ENCODE data around the gene ADGRL1.
"Not testable (repeated sequence)": the region's sequence is repeated elsewhere in the genome, so short reads cannot be mapped to it uniquely, and the experiment has no call there.

The ADGRL1 gene

GRCh38 chr19:14197288-14197687 is 8.7 kb downstream of the ADGRL1 start:
- not testable (repeated sequence) for H2BK120ac ChIP-seq (ENCODE audit: low read depth, low read length); H3K4me3 ChIP-seq (ENCODE audit: low read length in 2 of 2); H3K4me1 ChIP-seq (ENCODE audit: control insufficient read depth in 2 of 2, insufficient read depth in 1 of 2, low read depth in 1 of 2, low read length in 2 of 2); H3K27me3 ChIP-seq (ENCODE audit: control insufficient read depth in 3 of 3, insufficient read depth in 3 of 3, low read depth in 1 of 3, low read length in 3 of 3); H2BK15ac ChIP-seq (ENCODE audit: low read length); H2AFZ ChIP-seq (ENCODE audit: low read length); H3K4ac ChIP-seq (ENCODE audit: low read length); H2AK5ac ChIP-seq (ENCODE audit: low read depth, low read length); H4K91ac ChIP-seq (ENCODE audit: low read depth, low read length, poor library complexity); H3K23ac ChIP-seq (ENCODE audit: low read depth, low read length, poor library complexity); H3K9me3 ChIP-seq (replicated peaks in 1 of 2; ENCODE audit: control insufficient read depth in 2 of 2, insufficient read depth in 1 of 2, low read depth in 1 of 2, low read length in 2 of 2); DNase-seq (ENCODE audit: low spot score); H3K14ac ChIP-seq (ENCODE audit: low read length); H4K8ac ChIP-seq (ENCODE audit: low read depth, low read length); H2BK12ac ChIP-seq (ENCODE audit: low read length); H3K18ac ChIP-seq (ENCODE audit: low read length); H3K9ac ChIP-seq (ENCODE audit: low read depth, low read length, poor library complexity); H3K4me2 ChIP-seq (ENCODE audit: insufficient read depth, low read length, poor library complexity, severe bottlenecking); H3K36me3 ChIP-seq (replicated peaks in 1 of 2; ENCODE audit: control insufficient read depth in 2 of 2, insufficient read depth in 2 of 2, low read length in 2 of 2); H2BK5ac ChIP-seq (ENCODE audit: low read length); H3K27ac ChIP-seq (replicated peaks; ENCODE audit: low read length)
- peaks cover 23% of the 10 kb centered on the region for H3K79me1 ChIP-seq (ENCODE audit: low read depth, low read length)
- no CpG with 5 or more reads among the region's 7 CpGs for WGBS, 2 donors (ENCODE audit: extremely low coverage in 2 of 2, insufficient read length in 2 of 2, insufficient replicate concordance in 1 of 2)

- not testable (repeated sequence) for H3K14ac ChIP-seq (ENCODE audit: low read length); H3K23ac ChIP-seq (ENCODE audit: low read depth, low read length, poor library complexity); DNase-seq (ENCODE audit: low spot score); H4K91ac ChIP-seq (ENCODE audit: low read depth, low read length, poor library complexity); H3K4me1 ChIP-seq (ENCODE audit: control insufficient read depth in 2 of 2, insufficient read depth in 1 of 2, low read depth in 1 of 2, low read length in 2 of 2); H3K36me3 ChIP-seq (replicated peaks in 1 of 2; ENCODE audit: control insufficient read depth in 2 of 2, insufficient read depth in 2 of 2, low read length in 2 of 2); H2AK5ac ChIP-seq (ENCODE audit: low read depth, low read length); H3K4me2 ChIP-seq (ENCODE audit: insufficient read depth, low read length, poor library complexity, severe bottlenecking); H4K8ac ChIP-seq (ENCODE audit: low read depth, low read length); H3K4me3 ChIP-seq (ENCODE audit: low read length in 2 of 2); H2BK5ac ChIP-seq (ENCODE audit: low read length); H3K27me3 ChIP-seq (ENCODE audit: control insufficient read depth in 3 of 3, insufficient read depth in 3 of 3, low read depth in 1 of 3, low read length in 3 of 3); H3K9me3 ChIP-seq (replicated peaks in 1 of 2; ENCODE audit: control insufficient read depth in 2 of 2, insufficient read depth in 1 of 2, low read depth in 1 of 2, low read length in 2 of 2); H2AFZ ChIP-seq (ENCODE audit: low read length); H2BK12ac ChIP-seq (ENCODE audit: low read length); H3K9ac ChIP-seq (ENCODE audit: low read depth, low read length, poor library complexity); H2BK15ac ChIP-seq (ENCODE audit: low read length); H2BK120ac ChIP-seq (ENCODE audit: low read depth, low read length); H3K27ac ChIP-seq (replicated peaks; ENCODE audit: low read length); H3K4ac ChIP-seq (ENCODE audit: low read length); H3K18ac ChIP-seq (ENCODE audit: low read length)
- no CpG with 5 or more reads among the region's 12 CpGs for WGBS, 2 donors (ENCODE audit: extremely low coverage in 2 of 2, insufficient read length in 2 of 2, insufficient replicate concordance in 1 of 2)
- H3K79me1 ChIP-seq (ENCODE audit: low read depth, low read length), result peaks cover 23% of the 10 kb centered on the region
These were observed 9.9 kb downstream of the ADGRL1 start for GRCh38 chr19:14196105-14196504.

GRCh38 chr19:14195216-14195615 is 10.8 kb downstream of the ADGRL1 start:
- not testable (repeated sequence) for H3K9ac ChIP-seq (ENCODE audit: low read depth, low read length, poor library complexity); H3K36me3 ChIP-seq (replicated peaks in 1 of 2; ENCODE audit: control insufficient read depth in 2 of 2, insufficient read depth in 2 of 2, low read length in 2 of 2); H3K4me3 ChIP-seq (ENCODE audit: low read length in 2 of 2); H3K9me3 ChIP-seq (replicated peaks in 1 of 2; ENCODE audit: control insufficient read depth in 2 of 2, insufficient read depth in 1 of 2, low read depth in 1 of 2, low read length in 2 of 2); H2BK12ac ChIP-seq (ENCODE audit: low read length); H4K91ac ChIP-seq (ENCODE audit: low read depth, low read length, poor library complexity); H4K8ac ChIP-seq (ENCODE audit: low read depth, low read length); H2AK5ac ChIP-seq (ENCODE audit: low read depth, low read length); H2AFZ ChIP-seq (ENCODE audit: low read length); H3K4ac ChIP-seq (ENCODE audit: low read length); DNase-seq (ENCODE audit: low spot score); H3K27ac ChIP-seq (replicated peaks; ENCODE audit: low read length); H2BK5ac ChIP-seq (ENCODE audit: low read length); H3K27me3 ChIP-seq (ENCODE audit: control insufficient read depth in 3 of 3, insufficient read depth in 3 of 3, low read depth in 1 of 3, low read length in 3 of 3); H3K4me1 ChIP-seq (ENCODE audit: control insufficient read depth in 2 of 2, insufficient read depth in 1 of 2, low read depth in 1 of 2, low read length in 2 of 2); H3K23ac ChIP-seq (ENCODE audit: low read depth, low read length, poor library complexity); H3K18ac ChIP-seq (ENCODE audit: low read length); H3K14ac ChIP-seq (ENCODE audit: low read length); H3K4me2 ChIP-seq (ENCODE audit: insufficient read depth, low read length, poor library complexity, severe bottlenecking); H2BK15ac ChIP-seq (ENCODE audit: low read length); H2BK120ac ChIP-seq (ENCODE audit: low read depth, low read length)
- no CpG with 5 or more reads among the region's 12 CpGs for WGBS, 2 donors (ENCODE audit: extremely low coverage in 2 of 2, insufficient read length in 2 of 2, insufficient replicate concordance in 1 of 2)
- H3K79me1 ChIP-seq (ENCODE audit: low read depth, low read length), result peaks cover 23% of the 10 kb centered on the region

- Histone ChIP-seq H3K9me3 (replicated peaks in 1 of 2; ENCODE audit: control insufficient read depth in 2 of 2, insufficient read depth in 1 of 2, low read depth in 1 of 2, low read length in 2 of 2) (no peaks in the 10 kb centered on the region), H3K23ac (ENCODE audit: low read depth, low read length, poor library complexity) (no peak overlapping the region), H3K36me3 (replicated peaks in 1 of 2; ENCODE audit: control insufficient read depth in 2 of 2, insufficient read depth in 2 of 2, low read length in 2 of 2) (peaks cover 0 to 4% of the 10 kb centered on the region in 2 donors), H3K18ac (ENCODE audit: low read length) (no peak overlapping the region), H4K8ac (ENCODE audit: low read depth, low read length) (no peak overlapping the region), H2BK12ac (ENCODE audit: low read length) (no peak overlapping the region), H3K79me1 (ENCODE audit: low read depth, low read length) (peaks cover 13% of the 10 kb centered on the region), H3K4me3 (ENCODE audit: low read length in 2 of 2) (no peak overlapping the region), H2BK5ac (ENCODE audit: low read length) (no peak overlapping the region), H3K27ac (replicated peaks; ENCODE audit: low read length) (no peak overlapping the region), H3K4ac (ENCODE audit: low read length) (no peak overlapping the region), H3K4me1 (ENCODE audit: control insufficient read depth in 2 of 2, insufficient read depth in 1 of 2, low read depth in 1 of 2, low read length in 2 of 2) (peaks cover 0 to 2% of the 10 kb centered on the region in 2 donors), H3K4me2 (ENCODE audit: insufficient read depth, low read length, poor library complexity, severe bottlenecking) (no peak overlapping the region), H3K9ac (ENCODE audit: low read depth, low read length, poor library complexity) (no peak overlapping the region), H2BK120ac (ENCODE audit: low read depth, low read length) (no peak overlapping the region), H3K14ac (ENCODE audit: low read length) (no peak overlapping the region), H4K91ac (ENCODE audit: low read depth, low read length, poor library complexity) (no peak overlapping the region), H3K27me3 (ENCODE audit: control insufficient read depth in 3 of 3, insufficient read depth in 3 of 3, low read depth in 1 of 3, low read length in 3 of 3) (no peaks in the 10 kb centered on the region), H2AK5ac (ENCODE audit: low read depth, low read length) (no peak overlapping the region), H2AFZ (ENCODE audit: low read length) (no peak overlapping the region), H2BK15ac (ENCODE audit: low read length) (no peak overlapping the region)
- no CpG with 5 or more reads among the region's 12 CpGs for WGBS, 2 donors (ENCODE audit: extremely low coverage in 2 of 2, insufficient read length in 2 of 2, insufficient replicate concordance in 1 of 2)
- DNase-seq (ENCODE audit: low spot score), result no peak
These were observed 16.6 kb downstream of the ADGRL1 start for GRCh38 chr19:14189415-14189814.
